Measurements from ENCODE around the gene CCDC154.
"Not testable (repeated sequence)": the region's sequence is repeated elsewhere in the genome, so short reads cannot be mapped to it uniquely, and the experiment has no call there.

CCDC154 gene, protein sequence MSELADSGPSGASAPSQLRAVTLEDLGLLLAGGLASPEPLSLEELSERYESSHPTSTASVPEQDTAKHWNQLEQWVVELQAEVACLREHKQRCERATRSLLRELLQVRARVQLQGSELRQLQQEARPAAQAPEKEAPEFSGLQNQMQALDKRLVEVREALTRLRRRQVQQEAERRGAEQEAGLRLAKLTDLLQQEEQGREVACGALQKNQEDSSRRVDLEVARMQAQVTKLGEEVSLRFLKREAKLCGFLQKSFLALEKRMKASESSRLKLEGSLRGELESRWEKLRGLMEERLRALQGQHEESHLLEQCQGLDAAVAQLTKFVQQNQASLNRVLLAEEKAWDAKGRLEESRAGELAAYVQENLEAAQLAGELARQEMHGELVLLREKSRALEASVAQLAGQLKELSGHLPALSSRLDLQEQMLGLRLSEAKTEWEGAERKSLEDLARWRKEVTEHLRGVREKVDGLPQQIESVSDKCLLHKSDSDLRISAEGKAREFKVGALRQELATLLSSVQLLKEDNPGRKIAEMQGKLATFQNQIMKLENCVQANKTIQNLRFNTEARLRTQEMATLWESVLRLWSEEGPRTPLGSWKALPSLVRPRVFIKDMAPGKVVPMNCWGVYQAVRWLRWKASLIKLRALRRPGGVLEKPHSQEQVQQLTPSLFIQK

DNA sequence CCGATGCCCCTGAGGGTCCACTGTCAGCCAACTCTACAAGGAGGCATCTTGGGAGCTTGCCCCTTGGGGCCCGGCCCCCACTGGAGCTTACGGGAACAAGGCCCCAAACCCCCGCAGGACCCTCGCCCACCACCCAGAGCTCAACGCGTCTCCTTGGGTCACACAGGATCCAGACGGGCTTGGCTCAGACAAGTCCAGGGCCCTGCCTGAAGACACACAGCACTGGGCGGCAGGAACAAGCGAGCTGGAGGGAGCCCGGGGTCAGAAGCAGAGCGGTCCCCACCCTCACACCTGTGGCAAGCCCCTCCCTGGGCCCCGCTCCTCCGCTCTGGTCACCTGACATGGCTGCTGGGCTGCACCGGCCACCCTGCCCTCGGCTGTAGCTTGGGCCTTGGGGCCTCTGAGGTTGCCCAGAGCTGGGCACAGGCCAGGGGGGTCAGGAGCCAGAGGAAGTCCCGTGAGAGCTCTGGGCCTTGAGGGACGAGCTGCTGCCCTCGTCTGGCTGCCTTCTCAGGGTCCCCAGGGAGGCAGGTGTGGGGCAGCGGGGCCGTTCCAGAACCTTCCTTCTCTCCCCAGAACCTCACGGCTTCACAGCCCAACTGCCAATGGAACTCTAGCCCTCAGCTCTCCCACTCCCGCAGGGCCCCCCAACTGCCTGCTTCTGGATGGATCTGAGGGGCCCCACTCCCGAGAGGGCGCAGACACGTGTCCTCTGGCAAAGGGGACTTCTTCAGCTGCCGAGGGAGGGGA lies at the start of gene CCDC154:
TSS of gene CCDC154 (minus strand) at position 577 of the 750 bp plus-strand sequence. CDS start at position 343, 234 bp downstream.
- DNase-seq, result no peak

DNA sequence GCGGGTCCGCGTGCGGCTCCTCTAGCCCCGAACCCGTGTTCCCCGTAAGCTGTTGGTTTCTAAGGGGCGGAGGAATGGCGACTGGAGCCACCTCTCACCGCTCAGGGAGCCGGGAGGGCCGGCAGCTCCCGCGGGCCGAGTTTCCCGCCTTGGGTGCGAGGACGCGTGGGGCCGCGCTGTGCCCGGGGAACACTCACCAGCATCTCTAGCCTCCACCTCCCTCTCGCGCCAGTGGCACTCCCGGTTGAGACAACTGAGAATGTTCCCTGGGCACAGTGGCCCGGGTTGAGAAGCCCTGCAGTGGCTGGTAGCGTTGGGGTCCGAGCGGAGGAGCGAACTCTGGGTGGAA lies 49.4 kb upstream of the CCDC154 start:
- no peak for DNase-seq

DNA sequence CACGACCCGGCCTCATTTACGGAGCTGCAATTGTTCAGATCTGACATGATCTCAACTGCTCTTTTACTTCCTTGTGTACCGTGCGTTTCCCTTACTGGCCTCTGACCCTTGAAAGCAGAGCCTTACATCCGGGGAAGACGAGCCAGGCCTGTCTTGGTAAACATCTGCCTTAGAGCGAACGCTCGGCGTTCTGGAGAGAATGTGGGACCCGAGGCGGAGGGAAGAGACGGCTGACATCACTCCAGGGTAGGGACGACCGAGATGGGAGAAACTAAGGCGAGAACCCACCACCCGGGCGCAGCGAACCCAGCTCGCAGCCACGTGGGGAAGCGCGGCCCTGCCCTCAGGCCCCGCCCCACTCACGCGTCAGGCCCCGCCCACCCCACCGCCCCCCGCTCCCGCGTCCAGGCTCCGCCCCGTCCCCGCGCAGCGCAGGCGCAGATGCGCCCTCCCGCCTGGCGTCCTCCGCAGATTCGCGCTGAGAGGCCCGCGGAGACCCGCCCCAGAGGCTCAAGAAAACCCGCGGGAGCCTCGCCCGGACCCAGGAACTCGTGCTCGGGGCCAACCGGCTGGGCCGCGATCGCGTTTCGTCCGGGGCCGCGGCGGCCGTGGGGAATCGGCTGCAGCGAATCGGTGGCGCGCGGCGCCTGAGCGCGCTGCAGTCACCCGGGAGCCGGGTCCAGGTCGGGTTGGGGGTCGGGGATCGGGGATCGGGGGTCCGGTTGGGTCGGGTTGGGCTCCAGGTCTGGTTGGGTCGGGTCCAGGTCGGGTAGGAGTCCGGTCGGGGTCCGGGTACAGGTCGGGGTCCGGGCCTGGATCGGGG lies 48.8 kb upstream of the CCDC154 start, which contains the start of gene TELO2:
TSS of gene TELO2 (plus strand) at position 438 of the 823 bp plus-strand sequence. CDS start 922 bp downstream, outside the sequence.
- DNase-seq, result peak; percentile 95

DNA sequence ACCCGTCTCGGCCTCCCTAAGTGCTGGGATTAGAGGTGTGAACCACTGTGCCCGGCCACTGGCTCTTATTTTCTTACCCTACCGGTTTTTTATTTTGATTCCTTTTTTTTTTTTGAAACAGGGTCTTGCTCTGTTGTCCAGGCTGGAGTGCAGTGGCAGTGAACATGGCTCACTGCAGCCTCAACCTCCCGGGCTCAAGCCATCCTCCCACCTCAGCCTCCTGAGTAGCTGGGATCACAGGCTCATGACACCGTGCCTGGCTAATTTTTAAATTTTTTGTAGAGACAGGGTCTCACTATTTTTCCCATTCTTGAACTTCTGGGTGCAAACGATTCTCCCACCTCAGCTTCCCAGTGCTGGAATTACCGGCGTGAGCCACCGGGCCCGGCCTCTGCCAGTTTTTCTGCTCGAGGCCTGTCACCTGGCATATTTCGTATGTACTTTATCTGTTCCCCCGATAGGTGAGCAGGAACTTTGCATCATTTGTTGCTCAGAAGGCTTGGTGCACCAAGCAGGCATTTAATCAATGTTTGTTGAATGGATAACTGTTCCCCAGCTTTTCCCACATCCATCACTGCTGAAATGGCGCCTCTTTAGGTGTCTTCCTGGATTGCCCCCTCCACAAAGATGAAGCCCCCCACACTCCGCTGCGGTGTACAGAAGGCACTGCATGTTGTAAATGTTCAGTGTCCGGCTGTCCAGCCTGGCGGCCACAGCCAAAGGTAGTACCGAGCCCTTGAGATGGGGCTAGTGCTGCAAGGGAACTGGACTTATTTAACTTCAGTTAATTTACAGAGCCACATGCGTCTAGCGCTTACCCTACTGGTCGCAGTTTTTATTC lies 47.9 kb upstream of the CCDC154 start:
- DNase-seq, result no peak

DNA sequence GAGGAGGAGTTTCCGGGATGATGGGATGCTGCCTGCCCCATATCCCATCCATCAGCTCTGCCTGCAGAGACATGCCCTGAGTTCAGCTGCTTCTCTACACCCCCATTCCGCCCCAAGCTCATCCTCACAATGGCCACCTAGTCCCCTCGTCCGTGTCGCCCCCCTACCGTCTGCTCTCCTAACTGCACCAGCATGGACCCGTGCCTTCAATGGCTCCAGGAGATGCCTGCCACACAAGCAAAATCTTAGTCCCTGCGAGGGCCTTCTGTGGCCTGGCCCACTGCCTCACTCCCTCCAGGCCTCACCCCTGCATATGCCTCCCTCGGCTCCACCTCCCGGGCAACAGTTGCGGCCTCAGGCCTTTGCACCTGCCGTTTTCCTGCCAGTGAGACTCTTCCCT lies 47.0 kb upstream of the CCDC154 start:
- DNase-seq, result no peak

DNA sequence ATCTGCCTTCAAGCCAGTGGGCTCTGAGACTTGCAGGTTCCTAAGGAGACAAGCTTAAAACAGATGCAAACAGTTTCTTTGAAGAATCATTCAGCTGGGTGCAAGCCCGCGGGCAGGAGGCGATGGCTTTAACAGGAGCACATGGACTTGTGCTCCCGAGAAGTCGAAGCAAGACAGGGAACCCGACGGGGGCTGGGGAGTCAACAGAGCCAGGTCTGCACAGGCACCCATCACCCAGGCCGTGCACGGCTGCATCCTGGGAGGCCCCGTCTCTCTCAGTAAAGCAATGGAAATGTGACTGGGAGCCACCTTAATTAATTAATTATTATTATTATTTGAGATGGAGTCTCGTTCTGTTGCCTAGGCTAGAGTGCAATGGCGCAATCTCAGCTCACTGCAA lies 44.7 kb upstream of the CCDC154 start:
- no peak for DNase-seq

DNA sequence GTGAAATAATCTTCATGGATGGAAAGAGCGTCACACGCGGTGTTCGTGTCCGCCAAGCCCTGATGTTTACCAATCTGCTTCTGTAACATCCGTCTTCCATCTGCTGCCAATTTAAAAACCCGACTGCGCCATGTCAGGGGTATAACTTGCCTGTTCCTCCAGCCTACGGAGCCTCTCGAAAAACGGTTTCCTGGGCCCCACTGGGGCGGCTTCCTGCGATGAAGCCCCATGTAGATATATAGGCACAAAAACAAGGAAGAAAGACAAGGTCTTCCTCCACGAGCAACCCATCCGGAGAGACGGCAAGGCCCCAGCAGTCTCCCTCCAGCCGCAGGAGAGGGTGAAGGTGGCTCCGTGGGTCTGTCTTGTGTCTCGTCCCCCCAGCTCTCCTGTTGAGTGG lies 44.3 kb upstream of the CCDC154 start, which contains the start of gene PTX4:
TSS of gene PTX4 (minus strand) at position 326 of the 400 bp plus-strand sequence. CDS start at position 291, 35 bp downstream.
- DNase-seq, result no peak

DNA sequence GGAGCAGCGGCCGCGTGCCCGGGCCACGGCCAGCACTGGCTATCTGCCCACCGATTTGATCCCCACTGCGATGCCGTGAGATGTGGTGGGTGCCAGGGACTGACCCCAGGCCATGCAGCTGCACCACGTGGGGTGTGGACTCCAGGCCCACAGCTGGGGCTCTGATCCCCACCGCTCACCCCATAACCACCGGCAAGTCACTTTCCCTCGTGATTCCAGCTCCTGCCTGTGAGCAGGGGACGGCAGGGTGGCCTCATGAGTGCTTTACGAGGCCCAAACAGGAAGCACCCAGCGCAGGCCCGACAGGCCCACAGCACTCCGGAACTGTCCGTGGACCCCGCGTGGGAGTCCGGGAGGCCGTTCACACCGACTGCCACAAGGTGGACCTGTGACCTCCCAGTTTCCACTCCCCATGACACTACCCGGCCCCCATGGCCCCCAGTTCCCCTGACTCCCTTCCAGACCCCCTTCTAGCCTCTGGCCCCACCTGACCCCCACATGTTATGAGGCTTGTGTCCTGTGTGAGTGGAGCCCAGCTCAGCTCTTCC lies 43.8 kb upstream of the CCDC154 start:
- DNase-seq, result no peak

DNA sequence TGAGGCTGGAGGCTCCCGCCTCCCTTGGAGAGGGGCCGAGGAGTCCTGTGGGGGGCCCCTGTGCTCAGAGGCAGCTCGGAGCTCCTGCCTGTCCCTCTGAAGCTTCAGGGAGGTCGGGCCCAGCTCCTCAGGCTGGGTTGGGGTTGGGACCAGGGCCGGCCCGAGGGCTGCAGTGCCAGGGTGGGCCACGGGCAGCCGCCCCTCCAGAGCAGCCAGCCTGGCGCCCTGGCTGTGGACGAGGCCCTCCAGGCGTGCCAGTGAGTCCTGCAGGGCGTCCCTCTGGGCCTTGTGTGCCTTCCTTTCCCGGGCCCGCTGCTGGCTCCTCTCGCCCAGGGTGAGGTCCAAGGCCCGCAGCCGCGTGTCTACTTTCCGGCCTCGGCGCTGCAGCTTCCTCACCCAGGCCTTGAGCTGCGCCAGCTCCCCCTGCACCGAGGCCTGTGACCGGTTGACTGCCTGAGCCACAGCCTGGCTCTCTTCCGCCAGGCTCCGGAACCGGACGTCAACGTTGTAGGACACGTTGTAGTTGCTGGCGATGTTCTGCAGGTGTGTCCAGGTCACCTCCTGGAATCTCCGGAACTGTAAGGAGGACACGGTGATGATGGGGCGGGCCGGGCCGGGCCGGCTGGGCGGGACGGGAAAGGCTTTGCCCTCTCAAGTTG lies 43.2 kb upstream of the CCDC154 start:
- DNase-seq, result peak; percentile 60

DNA sequence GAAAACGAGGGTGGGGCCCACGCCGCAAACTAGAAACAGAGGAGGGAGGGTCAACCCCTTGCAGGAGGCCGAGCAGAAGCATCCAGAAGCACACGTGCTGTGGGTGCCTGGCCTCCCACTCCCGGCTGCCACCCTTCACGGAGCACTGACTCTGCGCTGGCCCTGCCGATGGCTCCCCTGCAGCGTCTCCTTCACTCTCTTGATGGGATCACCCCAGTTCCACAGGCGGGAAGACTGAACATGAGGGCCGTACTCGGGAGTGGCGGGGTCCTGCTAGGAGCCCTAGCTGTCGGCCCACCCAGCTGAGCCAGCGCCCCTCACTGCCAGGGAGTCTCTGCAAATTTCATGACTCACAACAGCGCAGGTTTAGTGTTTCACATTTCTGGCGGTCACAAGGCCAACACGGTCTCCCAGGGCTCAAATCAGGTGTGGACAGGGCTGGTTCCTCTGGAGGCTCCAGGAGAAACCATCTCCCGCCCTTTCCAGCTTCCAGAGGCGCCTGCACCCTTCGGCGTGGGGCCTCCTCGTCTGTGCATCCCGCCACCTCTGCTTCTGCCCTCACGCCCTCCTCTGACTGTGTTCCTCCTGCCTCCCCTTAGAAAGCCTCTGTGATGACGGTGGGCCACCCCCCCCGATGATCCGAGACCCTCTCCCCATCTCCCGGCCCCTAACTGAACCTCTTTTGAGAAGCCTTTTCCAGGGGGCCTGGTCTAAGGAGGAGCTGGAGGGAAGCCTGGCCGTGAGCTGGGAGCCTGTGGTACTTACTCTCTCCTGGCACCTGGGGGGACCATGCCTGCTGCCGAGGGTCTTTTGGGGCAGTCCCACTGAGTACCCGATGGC lies 42.4 kb upstream of the CCDC154 start:
- peak; percentile 41 for DNase-seq

DNA sequence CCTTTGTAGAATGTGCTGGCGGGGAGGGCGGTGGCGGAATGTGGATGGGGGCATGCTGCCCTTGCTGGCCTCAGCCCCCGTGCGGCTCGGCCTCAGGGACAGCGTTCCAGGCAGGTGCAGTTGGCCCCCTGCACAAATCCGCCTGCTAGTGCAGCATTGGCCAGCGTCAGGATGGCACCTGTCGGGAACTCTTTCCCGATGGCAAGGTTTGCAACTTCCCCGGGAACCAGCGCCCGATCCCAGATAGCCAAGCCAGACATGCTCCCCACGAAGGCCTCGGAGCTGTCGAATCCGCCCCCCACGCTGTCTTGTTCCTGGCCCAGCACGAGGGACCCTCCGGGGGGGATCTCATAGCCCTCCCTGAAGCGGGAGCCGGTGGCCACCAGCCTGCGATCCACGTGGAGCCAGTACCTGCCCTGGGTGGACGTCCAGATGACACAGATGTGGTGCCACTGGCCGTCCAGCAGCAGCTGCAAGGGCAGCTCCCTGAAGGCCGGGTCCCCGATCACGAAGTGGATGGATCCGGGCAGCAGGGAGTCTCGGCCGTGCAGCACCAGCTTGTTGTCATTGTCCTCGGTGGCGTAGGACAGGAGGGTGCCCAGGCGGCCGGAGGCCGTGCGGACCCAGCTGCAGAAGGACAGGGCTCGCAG lies 41.6 kb upstream of the CCDC154 start:
- DNase-seq, result peak; percentile 54

DNA sequence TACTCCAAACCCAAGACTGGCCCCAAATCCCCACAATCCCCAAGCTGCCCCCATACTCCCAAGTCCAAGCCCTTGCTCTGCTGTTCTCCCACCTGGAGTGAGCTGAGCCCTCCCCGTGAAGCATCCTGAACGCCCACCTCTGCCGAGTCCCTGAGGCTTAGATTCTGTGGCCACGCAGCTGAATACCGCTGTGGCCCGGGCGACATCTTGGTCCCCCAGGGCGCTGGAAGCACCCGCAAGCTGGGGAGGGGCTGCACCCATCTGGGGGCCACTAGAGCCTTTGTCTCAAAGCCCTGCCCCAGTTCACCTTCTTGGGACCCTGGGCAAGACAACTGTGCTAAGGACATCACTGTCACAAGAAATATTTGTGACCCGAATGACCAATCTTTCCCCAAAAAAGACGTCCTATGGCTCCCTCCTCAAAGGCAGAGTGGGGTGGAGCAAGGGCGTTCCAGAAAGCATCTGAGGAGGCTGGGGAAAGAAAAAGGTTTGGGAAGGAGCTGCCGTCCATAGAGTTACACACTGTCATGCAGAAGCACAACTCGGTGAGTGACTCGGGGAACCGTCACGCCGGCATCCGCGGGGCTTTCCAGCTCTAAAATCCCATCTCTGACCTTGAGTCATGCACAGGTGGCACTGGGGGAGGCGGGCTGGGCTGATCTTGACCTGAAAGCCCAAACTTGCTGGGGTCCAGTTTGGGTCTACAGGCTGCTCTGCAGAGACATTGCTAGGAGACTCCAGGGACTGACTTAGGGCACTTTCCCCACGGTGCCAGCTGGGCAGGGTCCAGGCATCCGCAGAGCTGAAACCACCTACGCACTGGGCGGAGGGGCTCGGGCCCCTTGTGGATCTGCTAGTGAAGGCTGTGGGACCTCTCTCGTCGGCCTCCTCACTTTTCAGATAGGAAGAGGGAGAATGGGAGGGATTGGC lies 37.8 kb upstream of the CCDC154 start:
- DNase-seq, result no peak

DNA sequence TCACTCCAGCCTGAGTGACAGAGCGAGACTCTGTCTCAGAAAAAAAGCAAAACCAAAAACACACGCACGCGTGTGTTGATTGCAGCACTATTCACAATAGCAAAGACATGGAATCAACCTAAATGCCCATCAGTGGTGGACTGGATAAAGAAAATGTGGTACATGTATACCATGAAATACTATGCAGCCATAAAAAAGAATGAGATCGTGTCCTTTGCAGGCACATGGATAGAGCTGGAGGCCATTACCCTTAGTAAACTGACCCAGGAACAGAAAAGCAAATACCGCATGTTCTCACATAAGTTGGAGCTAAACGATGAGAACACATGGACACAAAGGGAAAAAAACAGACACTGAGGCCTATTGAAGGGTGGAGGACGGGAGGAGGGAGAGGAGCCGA lies 34.6 kb upstream of the CCDC154 start:
- DNase-seq, result not testable (repeated sequence)

DNA sequence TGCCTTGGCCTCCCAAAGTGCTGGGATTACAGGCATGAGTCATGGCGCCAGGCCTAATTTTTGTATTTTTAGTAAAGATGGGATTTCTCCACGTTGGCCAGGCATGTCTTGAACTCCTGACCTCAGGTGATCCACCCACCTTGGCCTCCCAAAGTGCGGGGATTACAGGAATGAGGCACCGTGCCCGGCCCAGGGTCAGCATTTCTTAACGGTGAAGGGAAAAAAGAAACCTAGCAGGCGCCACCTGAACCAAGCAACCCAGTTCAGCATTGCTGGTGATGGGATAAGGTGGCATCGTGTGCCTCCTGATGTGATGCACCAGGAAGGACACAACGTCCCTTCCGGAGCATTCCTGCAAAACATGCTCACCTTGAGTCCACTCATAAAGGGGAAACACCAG lies 32.7 kb upstream of the CCDC154 start:
- DNase-seq, result no peak

DNA sequence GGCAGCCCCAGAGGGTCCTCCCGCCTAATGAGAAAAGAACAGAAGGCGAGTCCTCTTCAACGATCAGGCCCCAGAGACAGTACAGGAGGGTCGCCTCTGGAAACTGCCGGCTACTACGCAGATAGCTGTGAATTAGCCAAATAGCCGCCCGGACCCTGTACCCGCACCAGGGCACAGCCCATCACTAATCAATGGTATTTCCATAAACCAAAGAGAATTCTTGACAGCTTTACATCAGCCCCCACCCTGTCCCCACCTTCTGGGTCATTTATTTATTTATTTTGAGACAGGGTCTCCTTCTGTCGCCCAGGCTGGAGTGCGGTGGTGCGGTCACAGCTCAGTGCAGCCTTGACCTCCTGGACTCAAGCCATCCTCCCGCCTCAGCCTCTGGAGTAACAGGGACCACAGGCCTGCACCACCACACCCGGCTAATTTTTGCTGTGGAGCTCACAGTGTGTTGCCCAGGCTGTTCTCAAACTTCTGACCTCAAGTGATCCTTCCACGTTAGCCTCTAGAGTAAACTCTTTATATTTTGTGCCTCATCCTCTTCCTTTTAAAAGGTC lies 31.3 kb upstream of the CCDC154 start:
- DNase-seq, result no peak

DNA sequence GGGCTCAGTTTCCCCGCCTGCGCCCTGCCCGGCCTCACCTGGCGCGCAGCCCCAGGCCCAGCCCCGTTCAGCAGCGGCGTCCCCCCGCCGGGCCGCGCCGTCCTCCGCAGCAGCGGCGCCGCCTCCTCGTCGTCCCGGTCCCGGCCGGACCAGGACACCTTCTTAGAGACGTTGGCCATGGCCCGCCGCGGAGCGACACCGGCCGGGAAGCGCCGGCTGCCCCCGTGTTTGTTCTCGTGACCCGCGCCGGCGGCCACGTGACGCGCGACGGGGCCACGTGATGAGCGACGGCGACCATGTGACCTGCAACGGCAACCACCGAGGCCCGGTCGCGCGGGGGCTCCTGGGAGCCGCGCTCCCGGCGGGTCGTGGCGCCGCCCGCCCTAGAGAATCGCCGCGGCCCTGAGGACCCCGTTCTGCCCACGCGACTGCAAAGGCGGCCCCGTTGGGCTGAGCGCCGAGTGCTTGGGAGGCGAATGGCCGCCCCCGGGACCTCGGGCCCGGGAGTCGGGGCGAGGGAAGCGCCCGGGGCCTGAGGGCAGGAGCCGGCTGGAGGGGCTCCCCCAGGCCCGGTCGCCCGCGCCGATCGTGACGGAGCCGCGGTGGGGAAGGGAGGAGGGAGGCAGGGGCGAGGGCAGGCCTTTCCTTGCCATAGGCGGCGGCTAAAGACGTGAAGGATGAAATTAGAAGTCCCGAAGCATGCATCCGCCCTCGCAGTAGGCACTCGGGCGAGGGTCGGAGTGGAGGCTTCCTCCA lies 30.6 kb upstream of the CCDC154 start, which contains the start of gene CLCN7:
TSS of gene CLCN7 (minus strand) at position 233 of the 756 bp plus-strand sequence. CDS start at position 179, 54 bp downstream.
- DNase-seq, result peak; percentile 96
